CD4-positive, alpha-beta T cell treated with Interleukin-4 for 1 hour (primary cell): ENCODE results near the gene WDR76.
"Not testable (repeated sequence)": the region's sequence is repeated elsewhere in the genome, so short reads cannot be mapped to it uniquely, and the experiment has no call there.

Source experiments
- DNase-seq, 2 donors: peaks; one replicate each; pipeline ENCODE4 v3.0.0-alpha.2; 2020 to 2022

The WDR76 gene

DNA sequence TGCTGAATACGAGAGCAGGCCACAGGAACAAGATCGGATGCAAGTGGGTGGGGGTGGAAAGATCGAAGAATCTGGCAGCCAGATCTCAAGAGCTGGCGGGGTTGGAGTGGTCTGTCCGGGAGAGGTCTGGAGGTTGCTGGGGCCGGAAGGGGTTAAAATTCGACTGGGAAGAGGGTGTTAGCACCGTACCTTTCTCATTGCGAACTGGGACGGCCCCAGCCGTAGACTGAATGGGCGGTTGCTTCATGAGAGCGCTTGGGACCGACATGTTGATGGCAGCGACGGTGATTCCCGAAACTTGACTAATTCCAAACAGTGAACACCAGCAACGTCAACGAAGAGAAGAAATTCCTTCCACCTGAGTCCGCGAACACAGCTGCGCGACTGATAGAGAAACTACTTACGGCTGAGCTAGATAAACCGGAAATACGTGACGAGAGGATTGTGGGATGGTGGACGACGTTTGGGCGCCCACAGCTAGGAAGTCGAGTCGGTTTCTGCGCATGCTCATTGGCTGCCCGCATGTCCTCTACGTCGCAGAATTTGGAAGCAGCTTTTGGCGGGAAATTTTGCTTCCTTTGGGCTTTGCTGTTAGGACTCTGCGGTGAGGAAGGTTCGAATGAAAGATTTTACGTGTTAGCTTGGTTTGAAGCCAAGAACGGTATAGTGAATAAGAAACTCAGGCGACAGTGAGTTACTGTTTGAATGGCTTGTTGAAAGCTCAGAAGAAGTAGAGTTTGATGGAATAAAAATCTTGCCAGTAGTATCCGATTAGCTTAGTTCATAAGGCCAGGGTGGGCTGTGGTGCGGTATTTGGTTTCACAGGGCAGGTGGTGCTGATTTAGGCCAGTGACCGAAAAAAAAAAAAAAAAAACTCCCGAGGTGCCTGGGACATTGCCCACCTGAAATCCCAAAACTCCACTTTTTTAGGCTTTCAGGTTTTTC, 2.2 kb upstream of the WDR76 start, which contains the start of gene MFAP1:
TSS of gene MFAP1 (minus strand) at position 389 of the 945 bp plus-strand sequence. CDS start at position 268, 121 bp downstream.
- DNase-seq = peak; percentile 96

DNA sequence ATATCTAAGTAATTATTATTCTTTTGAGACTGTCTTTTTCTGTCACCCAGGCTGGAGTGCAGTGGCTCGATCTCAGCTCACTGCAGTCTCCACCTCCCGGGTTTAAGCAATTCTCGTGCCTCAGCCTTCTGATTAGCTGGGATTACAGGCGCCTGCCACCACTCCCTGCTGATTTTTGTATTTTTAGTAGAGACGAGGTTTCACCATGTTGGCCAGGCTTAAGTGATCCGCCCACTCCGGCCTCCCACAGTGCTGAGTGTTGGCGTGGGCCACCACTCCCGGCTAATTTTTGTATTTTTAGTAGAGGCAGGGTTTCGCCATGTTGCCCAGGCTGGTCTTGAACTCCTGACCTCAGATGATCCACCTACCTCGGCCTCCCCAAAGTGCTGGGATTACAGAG, 1.5 kb upstream of the WDR76 start:
- not testable (repeated sequence) for DNase-seq

DNA sequence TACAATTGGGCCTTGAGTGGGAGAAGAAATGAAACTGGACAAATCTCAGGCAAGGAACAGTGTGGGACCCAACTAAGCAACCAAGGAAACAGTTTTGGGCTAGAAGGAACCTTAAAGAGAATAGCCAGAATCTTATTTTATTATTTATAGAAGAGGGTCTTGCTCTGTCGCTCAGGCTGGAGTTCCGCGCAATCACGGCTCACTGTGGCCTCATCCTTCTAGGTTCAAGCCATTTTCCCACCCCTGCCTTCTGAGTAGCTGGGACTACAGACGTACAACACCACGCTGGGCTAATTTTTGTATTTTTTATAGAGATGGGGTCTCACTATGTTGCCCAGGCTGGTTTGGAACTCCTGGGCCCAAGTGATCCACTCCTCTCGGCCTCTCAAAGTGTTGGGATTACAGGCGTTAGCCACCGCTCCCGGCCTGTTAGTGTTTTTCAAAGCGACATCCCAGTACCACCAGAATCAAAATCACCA, 734 bp upstream of the WDR76 start:
- no peak for DNase-seq

DNA sequence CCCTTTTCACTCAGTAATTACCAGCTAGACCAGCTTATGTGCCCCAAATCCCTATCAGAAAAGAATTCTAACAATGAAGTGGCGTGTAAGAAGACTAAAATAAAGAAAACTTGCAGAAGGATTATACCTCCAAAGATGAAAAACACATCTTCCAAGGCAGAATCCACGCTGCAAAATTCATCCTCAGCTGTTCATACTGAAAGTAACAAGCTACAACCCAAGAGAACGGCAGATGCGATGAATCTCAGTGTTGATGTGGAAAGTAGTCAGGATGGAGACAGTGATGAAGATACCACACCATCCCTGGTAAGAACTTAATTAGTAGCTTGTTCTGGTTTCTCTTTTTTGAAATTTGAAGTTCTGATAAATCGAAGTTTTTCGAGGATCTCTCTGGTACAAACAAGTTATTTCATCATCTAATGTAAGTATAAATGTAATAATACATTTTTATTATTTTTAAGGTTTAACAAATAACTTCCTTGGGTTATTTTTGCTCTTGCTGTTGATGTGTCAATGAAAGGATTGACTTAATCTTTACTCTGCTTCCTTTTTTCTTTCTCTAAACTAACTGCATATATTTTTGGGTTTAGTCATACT, 1.4 kb downstream of the WDR76 start:
- DNase-seq = peak in 1 of 2 donors; percentile 26

DNA sequence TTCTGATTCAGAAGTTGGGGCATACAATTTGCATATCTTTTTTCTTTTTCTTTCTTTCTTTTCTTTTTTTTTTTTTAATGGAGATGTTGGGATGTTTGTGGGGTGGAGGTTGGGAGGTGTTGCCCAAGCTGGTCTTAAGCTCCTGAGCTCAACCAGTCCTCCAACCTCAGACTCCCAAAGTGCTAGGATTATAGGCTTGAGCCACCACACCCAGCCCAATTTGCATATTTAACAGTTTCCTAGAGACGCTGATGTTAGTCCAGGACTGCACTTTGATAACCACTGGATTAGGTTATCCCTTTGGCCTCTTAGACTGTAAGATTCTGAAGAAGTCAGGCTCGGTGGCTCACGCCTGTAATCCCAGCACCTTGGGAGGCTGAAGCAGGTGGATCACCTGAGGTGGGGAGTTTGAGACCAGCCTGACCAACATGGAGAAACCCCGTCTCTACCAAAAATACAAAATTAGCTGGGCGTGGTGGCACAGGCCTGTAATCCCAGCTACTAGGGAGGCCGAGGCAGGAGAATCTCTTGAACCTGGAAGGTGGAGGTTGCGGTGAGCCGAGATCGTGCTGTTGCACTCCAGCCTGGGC, 3.2 kb downstream of the WDR76 start:
- not testable (repeated sequence) for DNase-seq

DNA sequence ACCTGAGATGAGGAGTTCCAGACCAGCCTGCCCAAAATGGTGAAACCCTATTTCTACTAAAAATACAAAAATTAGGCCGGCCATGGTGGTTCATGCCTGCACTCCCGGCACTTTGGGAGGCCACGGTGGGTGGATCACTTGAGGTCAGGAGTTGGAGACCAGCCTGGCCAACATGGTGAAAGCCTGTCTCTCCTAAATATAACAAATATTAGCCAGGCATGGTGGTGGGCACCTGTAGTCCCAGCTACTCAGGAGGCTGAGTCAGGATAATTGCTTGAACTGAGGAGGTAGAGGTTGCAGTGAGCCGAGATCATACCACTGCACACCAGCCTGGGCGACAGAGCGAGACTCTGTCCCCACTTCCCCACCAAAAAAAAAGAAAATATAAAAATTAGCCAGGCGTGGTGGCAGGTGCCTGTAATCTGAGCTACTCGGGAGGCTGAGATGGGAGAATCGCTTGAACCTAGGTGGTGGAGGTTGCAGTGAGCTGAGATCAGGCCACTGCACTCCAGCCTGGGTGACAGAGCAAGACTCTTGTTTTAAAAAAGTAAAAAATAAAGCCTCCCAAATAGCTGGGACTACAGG, 4.0 kb downstream of the WDR76 start:
- not testable (repeated sequence) for DNase-seq

DNA sequence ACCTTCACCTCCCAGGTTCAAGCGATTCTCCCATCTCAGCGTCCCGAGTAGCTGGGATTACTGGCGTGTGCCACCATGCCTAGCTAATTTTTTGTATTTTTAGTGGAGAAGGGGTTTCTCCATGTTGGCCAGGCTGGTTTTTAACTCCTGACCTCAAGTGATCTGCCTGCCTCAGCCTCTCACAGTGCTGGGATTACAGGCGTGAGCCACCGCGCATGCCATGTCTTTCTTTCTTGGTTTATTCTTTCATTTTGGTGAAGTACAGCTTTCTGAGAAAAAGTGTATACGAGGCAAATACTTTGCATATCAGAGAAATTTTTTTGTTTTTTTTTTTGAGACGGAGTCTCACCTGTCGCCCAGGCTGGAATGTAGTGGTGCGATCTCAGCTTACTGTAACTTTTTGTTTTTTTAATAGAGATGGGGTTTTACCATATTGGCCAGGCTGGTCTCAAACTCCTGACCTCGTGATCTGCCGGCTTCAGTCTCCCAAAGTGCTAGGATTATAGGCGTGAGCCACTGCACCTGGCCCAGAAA, 4.8 kb downstream of the WDR76 start:
- not testable (repeated sequence) for DNase-seq

DNA sequence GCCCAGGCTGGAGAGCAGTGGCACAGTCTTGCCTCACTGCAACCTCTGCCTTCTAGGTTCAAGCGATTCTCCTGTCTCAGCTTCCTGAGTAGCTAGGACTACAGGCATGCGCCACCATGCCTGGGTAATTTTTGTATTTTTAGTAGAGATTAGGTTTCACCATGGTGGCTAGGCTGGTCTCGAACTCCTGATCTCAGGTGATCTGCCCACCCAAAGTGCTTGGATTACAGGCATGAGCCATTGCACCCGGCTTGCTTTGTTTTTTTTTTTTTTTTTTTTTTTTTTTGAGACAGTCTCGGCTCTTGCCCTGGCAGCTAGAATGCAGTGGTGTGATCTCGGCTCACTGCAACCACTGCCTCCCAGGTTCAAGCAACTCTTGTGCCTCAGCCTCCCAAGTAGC, 5.7 kb downstream of the WDR76 start:
- DNase-seq = not testable (repeated sequence)

DNA sequence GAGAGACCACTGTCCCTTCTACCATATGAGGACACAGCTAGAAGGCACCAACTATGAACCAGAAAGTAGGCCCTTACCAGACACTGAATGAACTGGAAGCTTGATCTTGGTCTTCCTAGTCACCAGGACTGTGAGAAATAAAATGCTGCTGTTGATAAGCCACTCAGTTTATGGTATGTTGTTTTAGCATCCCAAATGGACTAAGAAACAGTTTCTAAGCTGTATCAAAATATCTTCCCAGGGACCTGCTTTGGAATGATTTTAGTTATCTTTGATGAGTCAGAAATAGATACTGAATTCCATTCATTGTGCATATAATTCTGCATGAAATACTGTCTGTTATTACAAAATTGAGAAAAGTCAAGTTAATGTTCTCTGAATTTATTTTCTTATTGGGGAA, 18.6 kb downstream of the WDR76 start:
- DNase-seq = no peak

DNA sequence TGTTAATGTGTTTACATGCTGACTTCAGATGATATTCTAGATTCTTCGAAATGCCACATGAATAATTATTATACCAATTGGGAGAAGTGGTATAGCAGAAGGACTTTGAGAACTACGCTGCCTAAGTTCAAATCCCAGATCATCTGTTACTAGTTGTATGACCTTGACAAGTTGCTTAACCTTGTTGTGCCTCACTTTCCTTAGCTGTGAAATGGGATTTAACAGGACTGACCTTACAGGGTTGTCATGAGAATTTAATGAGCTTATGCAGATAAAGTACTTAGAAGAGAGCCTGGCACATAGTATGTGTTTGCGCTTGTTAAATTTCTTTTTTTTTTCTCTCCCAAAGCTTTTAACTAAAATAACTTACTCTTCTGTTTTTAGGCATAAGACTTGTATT, 24.4 kb downstream of the WDR76 start:
- no peak for DNase-seq

DNA sequence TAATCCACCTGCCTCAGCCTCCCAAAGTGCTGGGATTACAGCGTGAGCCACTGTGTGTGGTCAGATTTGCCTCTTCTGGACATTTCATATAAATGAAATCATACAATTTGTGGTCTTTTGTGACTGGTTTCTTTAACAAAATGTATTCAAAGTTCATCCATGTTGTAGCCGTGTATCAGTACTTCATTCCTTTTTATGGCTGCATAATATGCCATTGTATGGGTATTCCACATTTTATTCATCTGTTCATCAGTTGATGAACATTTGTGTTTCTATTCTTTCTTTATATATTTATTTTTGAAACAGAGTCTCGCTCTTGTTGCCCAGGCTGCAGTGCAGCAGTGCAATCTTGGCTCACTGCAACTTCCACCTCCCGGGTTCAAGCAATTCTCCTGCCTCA, 25.8 kb downstream of the WDR76 start:
- no peak for DNase-seq

DNA sequence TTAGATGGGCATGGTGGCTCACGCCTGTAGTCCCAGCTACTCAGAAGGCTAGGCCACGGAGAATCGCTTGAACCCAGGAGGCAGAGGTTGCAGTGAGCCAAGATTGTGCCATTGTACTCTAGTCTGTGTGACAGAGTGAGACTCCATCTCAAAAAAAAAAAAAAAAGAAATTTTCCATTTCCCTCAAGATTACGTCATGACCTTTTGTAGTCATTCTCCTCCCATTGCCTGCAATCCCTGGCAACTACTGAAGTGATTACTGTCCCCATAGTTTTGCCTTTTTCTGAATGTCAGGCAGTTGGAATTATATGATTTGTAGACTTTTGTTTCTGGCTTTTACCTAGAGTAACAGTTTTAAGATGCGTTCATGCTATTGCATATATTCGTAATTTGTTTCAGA, 28.0 kb downstream of the WDR76 start:
- no peak for DNase-seq

DNA sequence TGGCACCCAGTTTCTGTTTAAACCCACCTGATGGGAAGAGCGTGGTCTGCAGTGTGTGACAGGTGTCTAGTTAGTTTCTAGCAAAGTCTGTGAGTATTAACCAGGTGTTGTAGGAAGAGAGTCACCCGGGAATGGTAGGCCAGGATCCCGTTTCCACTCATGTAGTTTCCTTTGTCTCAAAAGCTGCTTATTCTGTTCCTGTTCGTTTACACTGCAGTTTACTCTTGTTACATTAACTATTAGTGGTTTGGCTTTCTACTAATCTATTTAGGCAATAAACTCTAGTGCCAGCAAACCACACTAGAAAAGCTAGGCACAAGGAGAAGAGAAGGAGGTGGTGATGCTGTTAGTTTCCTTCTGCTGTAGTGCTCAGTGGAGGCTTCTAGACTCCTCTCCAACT, 32.7 kb downstream of the WDR76 start:
- DNase-seq = no peak

DNA sequence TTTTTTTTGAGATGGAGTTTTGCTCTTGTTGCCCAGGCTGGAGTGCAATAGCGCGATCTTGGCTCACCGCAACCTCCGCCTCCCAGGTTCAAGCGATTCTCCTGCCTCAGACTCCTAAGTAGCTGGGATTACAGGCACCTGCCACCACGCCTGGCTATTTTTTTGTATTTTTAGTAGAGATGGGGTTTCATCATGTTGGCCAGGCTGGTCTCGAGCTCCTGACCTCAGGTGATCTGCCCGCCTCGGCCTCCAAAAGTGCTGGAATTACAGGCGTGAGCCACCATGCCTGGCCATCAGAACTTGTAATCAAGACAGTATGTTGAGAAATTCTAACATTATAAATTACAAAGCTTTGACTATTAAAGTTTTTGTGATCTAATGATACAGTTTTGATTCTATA, 39.8 kb downstream of the WDR76 start:
- DNase-seq = not testable (repeated sequence)

DNA sequence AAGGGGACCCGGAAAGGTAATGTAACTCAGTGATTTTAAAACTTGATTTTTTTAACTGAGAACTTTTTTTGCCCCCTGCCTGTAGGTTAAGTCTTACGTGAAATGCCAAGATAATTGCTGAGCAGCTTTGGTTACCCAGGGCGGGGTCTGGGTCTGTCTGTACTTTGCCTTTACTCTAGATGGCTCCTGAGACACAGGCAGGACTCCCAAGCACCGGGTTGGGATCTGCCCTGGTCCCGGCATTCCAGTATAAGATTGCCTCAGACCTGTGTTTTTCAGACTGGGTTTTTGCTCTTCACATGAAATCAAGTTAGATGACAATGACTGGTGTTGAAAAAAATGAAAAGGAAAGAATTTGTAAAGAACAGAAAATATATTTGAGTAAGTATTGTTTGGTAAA, 40.3 kb downstream of the WDR76 start:
- DNase-seq = no peak

DNA sequence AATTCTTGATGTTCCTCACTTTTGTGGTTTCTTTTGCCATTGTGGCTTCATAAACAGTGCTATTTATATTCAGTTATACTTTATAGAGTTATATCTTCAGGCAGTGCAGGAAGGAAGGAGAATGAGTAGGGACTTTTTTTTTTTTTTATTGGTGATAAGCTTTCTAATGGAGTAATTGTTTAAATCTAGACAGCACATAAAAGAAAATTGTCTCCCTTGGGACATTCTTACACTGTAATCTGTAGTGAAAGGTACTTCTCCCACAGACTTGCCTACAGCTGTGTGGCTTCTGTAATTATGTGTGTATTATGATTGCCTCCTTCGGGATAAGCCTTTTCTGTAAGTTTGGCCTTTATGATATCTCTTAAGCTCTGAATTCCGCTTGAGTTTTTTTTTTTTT, 41.6 kb downstream of the WDR76 start:
- no peak for DNase-seq

DNA sequence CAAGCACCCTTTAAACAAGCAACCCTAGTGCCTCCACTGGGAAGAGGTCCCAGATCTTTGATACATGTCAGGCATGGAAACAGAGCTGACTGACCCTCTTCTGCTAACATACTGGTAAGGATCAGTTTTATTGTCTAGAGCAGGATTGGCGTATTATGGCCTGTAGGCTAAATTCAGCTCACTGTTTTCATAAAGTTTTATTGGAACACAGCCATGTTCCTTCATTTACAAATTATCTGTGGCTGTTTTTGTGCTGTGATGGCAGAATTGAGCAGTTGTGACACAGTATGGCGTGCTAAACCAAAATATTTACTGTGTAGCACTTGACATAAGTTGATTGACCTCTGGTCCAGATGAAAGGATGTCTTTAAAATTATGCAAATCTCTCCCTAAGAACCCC, 45.0 kb downstream of the WDR76 start:
- DNase-seq = no peak

DNA sequence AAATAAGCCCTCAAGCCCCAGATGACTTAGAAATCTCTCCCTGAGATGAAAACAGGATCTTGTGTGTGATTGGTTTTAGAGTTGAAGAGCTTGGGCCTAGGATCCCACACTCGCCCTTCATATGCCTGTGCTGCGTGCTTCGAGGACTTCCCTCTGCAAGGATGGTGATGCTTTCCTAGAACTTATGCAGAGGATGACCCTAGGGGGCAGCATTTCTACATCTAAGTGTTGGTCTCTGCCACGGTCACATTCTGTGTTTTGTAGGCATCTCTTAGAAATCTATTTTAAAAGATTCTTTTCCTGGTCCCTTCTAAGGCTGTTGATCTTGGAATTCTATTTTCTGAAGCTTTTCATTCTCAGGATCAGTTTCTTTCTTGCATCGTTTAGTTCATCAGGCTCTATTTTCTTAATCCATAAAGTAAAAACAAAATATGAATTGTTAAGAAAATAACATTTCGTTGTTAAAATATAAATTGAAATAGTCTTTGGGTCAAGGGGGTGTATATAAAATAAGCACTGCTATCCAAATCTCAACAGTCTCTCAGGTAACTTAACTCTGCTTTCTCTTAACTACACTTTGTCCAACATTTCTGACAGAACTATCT, 45.7 kb downstream of the WDR76 start:
- peak in 1 of 2 donors; percentile 9 for DNase-seq

DNA sequence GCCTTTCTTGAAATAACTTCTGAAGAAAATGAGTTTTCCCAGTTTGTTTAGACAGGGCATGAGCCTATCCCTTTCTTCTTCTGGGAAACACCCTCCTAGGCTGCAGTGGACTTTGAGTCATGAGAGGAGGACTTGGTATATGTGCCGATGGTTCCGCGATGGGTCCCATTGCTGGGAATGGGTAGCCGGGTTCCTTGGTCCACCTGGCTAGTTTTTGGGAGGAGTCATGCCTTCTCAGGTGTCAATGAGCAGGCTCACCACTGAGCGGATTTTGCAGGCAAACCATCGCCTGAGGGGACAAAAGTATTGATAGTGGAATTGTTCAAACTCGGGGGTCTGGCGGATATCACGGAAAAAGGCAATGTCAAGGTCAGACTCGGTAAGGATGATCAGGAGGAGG, 46.8 kb downstream of the WDR76 start:
- no peak for DNase-seq

DNA sequence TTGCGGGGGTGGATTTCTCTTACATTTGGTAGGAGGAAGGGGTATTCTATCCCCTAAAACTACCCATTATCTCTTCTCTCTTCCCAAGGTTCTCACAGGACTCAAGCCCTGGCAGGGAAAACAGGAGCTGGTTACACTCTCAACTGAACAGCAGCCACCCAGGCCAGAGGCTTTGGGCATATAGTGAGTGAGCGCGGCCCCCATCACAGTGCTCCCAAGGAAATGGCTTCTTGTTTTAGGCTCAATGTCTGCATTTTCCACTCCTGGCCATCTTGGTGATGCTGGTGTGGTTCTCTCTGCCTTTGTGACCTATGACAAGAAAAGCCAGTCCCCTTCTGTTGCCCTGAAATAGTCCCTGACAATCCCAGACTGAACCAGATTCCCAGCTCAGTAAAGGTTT, 50.1 kb downstream of the WDR76 start:
- DNase-seq = no peak

DNA sequence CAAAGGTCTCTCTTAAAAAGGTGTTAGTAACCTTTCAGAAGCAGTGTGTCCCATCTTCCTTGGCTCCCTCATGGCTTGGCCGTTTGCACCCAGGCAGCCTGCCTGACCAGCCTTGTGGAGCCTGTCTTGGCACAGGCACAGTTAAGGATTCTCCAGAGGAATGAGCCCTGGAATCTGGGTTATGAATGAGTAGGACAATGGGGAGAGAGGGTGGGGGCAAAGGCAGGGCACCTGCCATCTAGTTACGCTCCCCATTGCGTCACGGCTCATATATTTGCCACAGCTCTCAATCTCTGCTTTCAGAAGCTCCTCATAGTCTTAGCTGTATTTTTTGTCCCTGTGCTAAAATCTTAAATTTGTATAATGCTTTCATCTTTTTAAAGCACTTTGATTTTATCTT, 50.6 kb downstream of the WDR76 start:
- DNase-seq = no peak

DNA sequence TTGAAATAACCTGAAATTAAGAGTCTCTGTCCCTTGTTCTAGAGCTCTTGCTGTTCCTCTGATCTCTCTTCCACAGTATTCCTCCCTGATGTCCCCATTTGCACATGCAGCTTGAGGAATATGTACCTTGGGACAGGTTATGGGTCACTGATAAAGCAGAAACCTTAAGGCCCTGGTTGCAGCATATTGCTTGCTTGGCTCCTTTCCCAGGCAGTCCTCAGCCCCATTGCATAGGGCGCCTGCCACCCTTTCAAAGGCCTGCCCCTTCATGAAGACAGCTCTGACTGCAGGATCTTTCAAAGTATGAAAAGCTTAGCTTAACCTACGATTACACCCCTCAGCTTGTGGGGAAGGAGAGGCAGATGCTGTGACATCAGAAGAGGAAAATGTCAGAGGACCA, 51.6 kb downstream of the WDR76 start:
- DNase-seq = no peak
